HG03469 (cell line): ENCODE measurements around the gene PPP1R12C.
A peak's percentile ranks its signal among the peaks of the same experiment; 100 is the strongest.
"Not testable (repeated sequence)": the region's sequence is repeated elsewhere in the genome, so short reads cannot be mapped to it uniquely, and the experiment has no call there.

Source experiments
- ATAC-seq: cut with Tn5 transposase; IDR thresholded peaks from one replicate; pipeline ENCODE4 v1.9.1; 2021; ENCODE audit warnings: mild to moderate bottlenecking, moderate library complexity, moderate number of reproducible peaks; ENCODE audit not compliant: unreplicated experiment

The PPP1R12C gene

DNA sequence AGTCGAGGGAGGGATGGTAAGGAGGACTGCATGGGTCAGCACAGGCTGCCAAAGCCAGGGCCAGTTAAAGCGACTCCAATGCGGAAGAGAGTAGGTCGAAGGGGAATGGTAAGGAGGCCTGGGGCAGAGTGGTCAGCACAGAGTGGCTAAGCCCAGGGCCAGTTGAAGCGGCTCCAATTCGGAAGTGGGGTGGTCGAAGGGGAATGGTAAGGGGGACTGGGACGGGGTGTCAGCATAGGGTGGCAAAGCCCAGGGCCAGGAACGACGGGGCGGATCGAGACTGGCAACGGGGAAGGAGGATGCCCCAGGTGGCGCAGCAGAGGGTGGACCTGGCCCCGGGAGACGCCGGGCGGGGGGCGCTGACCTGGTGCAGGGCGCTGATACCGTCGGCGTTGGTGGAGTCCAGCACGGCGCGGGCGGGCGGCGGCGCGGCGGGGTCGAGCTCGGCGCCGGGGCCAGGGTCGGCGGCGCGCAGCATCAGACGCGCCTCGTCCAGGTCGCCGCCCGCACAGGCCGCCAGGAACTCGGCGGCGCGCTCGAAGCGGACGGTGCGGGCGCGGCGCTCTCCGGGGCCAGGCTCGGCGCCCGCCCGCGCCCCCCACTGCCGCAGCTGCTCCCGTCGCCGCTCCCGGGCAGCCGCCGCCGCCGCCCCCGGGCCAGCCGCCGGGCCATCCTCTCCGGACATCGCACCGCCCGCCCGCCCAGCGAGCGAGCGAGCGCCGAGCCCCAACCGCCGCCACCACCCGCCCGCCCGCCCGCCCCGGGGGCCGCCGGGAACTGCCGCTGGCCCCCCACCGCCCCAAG is at the start of gene PPP1R12C:
PPP1R12C (minus strand) TSS at position 779 of the 804 bp plus-strand sequence; CDS start at position 685, 94 bp downstream.
- ATAC-seq: no peak

DNA sequence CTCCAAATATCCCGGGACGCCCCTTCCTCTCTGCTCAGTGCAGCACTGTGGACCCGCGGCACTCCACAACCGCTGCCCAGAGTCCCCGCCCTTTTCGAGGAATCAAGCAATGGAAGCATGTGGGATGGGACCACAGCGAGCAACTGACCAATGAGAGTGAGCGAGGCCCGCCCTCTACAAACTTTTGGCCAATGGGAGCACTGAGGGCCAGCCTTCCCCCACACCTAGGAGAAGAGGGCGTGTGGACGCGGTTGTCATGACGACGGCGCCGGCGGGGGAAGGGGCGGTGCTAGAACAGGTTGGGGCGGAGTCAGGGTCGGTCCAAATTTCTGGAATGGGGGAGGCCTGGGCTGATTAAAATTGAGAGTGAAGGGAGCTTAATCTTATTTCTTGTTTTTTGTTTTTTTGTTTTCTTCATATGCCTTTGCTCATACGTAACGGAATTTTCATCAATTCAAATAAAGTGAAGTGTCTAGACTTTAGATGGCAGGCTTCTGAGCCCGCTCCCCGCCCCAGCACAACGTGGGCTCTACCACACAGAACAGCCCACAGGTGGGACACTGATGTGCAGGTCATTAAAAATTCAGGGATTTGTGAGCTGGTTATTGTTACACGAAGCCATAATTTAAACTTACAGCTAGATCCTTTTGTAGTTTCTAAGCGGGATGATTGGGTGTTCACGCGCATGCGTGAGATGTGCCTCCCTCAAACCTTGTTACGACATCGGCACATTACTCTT is 49.3 kb upstream of the PPP1R12C start, which contains the start of gene DNAAF3:
DNAAF3 (minus strand) TSS at position 84 of the 739 bp plus-strand sequence. CDS start 200 bp downstream, outside the sequence.
- ATAC-seq: peak; percentile 67

DNA sequence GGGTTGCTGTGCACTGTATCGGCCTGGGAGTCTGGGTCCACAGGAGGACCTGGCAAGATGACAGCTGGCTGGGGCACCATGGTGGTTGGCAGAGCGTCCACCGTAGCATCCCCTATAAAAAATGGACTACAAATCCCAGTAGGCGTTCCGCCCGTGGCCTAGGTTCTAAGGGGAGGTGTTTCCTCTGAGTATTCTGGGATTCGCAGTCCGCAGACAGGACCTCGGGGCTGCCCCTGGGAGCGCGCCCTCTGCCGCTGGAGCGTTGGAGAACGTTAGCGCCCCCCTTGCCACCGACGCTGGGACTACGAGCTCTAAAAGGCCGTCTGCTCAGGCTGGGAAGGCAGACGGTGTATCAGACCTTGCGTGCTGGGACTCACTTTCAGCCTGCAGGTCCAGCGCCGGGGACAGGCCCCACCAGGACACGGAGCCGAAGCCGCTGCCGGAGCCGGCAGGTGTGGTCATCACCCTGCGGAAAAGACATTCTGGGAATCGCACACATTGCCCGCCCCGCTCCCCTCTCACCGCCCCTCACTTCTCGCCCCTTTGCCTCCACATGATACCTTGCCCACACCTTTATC is 48.6 kb upstream of the PPP1R12C start:
- ATAC-seq: no peak

DNA sequence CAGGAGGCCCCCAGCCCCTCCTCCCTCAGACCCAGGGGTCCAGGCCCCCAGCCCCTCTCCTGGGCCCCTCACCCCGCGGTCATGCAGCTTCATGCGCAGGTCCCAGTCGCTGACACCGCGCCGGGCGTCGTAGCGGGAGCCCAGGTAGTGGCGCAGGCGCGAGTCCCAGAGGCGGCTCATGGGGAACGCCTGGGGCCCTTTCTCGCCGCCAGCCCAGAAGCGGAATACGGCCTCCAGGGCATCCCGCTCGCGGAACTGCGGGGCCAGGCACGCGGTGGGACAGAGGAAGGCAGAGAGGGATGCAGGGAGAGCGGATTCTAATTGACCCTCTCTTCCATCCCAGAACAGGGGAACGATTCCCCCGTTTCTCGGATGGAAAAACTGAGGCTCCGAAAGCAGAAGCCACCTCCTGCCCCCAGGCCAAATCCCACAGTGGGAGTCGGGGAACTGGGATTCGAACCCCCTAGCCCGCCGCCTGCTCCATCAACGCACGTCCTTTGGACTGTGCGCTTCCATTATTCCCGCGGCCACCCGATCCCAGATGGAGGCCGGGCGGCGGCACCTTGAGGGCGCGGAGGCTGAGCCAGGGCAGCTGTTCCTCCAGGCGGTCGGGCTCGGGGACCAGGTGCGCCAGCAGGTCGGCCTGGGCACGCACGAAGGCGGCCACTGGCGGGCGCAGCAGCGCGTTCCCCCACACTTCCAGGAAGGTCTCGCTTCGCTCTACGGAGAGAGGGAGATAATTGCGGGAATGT is 44.3 kb upstream of the PPP1R12C start:
- ATAC-seq: no peak

DNA sequence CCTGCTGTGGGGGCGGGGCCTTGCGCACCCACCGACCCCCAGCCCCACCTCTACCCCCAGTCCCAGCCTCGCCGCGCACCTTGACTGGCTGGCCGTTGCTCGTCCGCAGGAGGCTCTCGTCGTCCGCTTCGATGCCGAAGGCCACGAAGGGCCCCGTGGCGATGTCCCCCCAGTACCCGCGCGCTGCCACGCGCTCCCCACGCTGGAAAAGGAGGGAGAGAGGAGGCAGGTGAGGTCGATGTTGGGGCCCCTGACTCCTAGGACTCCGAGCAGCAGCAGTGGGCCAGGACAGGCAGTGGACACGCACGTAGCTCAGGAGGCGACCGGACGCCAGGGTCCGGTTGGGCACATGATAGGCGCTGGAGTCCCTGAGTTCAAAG is 43.5 kb upstream of the PPP1R12C start:
- no peak for ATAC-seq

DNA sequence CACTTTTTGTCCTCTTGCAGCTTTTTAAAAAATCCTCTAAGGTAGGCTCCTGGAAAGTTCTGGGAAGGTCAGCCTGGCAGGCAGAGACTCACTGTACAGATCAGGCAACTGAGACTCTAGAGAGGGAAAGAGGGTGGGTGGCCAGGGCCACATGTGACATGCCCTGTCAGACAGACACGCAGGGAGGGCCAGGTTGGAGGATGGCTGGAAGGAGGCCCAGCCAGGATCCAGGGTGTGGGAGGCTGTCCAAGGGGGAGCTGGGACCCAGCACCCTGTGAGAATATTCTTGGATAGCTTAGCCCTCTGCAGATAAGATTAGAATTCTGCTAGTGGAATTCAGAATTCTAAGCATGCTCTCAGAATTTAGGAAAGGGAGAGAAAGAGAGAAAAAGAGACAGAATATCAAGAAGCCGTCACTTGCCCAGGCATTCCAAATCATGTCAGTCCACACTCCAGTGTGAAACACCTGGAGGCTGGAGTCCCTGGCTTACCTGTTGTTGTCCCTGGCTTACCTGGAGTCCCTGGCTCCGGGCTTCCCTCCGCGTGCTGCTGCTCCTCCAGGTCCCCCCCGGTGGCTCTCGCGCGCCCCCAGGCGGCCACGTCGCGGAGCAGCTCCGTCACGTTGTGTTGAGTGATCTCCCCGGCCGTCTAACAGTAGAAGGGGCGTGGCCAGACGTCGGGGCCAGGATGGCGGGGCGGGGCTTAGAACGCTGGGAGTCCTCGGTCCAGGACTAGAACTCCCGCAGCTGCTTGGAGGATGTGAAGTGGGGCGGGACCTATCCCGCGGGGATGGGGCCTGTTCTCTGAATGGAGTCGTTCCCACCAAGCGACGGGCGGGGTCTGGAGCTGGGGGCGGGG is 42.9 kb upstream of the PPP1R12C start:
- no peak for ATAC-seq

DNA sequence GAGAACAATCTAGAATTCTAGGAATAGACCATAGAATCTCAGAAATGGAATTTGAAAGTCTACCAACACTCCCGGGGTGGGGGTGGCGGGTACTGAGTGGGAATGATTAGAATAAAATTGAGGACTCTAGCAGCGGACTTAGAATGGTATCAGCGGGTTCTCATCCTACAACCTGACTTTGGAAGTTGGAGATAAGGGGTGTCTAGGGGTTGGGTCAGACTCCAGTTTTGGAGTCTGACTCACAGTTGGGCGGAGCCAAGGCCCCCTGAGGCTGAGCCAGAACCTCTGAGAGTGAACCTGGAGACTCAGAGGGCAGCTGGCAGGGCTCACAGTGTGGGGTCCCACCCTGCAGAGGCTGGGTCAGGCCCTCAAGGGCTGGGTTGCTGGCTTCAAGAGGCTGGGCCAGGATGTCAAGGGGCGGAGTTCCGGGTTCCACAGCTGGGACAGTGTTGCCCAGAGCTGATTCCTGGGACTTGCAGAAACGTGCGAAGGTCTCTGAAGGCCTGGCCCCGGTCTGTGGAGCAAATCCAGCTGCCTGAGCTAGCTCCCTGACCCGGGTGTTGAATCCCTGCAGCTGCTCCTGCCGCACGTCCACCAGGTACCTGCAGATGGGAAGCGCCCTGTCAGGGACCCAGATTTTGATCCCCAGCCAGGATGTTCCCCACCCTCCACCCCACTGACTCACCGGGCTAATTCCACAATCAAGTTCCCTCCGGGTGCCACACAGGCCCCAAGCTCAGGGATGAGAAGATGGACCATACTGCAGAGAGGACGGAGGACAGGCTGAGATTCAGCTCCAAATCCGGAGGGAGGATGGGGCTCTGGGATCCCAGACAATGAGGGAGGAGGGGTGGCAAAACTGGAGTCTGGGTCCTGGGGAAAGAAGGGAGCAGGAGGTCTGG is 41.7 kb upstream of the PPP1R12C start:
- ATAC-seq: no peak

DNA sequence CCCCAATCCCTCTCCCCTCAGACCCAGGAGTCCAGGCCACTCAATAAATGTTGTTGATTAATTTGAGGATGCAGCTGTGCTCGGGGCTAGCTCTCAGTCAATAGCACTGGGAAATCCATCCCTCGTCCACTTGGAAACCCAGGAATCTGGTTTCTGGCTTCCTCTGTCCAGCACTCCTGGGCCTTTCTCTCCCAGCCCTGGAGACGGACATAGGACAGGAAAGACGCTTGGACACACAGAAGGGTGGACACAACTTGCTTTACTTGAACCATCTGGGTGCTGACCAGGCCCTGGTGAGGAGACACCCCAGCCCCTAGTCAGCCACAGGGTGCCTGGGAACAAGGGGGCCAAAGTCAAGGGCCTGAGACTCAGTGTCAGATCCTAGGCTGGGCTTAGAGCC is 41.0 kb upstream of the PPP1R12C start:
- ATAC-seq: no peak

DNA sequence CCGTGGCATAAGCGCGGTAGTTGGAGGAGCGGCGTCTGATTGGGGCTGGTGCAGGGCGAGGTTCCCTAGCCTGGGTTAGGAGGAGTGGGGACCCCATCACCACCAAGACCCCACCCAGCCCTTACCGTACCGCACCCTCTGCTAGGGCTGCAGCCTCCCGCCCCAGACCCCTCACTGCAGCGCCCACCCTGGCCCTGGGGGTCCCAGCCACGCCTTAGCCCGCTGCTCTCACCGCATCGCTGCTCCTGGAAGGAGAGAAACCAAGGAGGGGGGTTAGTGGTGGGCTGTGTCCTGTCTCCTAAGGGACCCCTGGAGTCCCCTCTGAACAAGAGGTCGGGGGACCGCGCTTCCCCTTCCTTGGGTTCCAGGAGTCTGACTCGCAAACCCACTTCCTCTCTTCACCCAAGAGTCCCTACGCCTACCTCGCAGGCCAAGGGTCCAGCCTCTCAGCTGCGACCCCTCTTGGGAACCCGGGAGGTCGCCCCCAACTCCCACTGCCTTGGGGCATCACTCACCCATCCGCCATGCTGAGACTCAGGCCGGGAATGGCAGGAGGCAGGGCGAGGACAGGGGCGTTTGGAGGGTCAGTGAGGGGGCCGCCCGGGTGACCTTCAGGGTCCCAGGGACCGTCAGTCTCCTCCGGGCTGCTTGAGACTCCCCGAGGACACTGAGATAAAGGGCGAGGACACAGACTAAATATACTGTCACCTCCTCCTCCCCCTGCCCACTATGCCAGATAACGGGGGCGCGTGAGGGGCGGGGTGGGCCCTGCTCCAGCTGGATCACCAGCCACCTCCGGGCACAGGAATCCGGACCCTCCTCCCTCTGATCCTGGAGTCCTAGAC is 39.8 kb upstream of the PPP1R12C start, which contains the start of gene TNNI3:
TNNI3 (minus strand) TSS at position 669 of the 845 bp plus-strand sequence; CDS start at position 526, 143 bp downstream.
- ATAC-seq: no peak

DNA sequence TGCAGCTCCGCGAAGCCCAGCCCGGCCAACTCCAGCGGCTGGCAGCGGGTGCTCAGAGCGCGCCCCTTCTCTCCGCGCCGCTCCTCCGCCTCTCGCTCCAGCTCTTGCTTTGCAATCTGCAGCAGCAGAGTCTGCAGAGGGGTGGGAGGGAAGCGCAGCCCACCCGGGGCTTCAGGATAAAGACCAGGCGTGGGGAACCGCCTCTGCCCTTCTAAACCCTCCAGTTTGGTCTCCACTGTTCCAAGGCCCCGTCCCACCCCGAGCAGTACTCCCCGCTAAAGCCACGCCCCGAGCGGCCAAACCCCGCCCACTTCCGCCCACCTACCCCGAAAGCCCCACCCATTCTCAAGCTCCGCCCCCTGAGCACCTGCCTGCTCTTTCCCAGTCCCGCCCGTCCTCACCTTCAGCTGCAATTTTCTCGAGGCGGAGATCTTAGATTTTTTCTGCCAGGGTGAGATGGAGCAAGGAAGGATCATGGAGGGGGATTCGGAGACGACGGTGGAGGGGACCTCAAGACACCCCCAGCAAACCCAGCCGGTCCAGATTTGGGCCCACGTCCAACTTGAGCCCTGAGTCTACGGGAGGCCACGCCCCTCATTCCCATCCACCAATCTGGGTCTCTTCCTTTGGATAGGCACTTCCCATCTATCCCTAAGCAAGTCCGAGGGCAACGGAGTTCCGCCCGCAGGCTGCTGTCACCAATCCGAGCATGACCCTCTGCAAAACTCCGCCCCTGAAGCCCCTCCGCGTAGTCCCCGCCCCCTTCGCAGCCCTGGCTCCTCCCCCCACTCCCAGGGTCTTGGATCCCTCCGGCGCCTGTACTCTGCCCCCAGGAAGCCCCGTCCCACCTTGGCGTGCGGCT is 39.0 kb upstream of the PPP1R12C start:
- ATAC-seq: no peak

DNA sequence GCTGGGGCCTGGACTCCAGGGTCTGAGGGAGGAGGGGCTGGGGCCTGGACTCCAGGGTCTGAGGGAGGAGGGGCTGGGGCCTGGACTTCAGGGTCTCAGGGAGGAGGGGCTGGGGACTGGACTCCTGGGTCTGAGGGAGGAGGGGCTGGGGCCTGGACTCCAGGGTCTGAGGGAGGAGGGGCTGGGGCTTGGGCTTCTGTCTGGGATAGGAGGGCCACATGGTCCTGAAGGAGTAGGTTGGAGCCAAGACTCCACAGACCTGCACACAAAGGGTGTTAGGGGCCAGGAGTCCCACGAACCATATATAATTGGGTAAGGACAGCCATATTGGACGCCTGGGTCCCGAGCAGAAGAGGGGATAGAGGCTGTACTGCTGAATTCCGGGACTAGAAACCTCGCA is 38.3 kb upstream of the PPP1R12C start:
- ATAC-seq: not testable (repeated sequence)

DNA sequence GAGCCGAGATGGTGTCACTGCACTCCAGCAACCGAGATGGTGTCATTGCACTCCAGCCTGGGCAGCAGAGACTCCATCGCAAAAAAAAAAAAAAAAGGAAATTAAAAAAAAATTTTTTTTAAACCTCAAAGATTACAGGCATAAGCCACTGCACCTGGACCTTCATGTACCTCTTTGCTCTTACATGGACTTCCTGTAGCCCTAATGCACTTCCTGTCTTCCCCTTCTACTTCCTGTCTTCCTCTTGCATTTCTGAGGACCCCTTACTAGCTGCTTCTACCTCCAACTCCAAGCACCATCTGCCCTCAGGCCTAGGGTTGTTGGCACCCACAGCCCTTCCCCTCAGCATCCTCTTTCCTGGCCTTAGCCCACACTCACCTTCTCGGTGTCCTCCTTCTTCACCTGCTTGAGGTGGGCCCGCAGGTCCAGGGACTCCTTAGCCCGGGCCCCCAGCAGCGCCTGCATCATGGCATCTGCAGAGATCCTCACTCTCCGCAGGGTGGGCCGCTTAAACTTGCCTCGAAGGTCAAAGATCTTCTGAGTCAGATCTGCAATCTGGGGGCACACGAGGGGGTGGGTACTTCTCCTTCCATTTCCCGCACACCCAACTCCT is 36.3 kb upstream of the PPP1R12C start:
- ATAC-seq: no peak

DNA sequence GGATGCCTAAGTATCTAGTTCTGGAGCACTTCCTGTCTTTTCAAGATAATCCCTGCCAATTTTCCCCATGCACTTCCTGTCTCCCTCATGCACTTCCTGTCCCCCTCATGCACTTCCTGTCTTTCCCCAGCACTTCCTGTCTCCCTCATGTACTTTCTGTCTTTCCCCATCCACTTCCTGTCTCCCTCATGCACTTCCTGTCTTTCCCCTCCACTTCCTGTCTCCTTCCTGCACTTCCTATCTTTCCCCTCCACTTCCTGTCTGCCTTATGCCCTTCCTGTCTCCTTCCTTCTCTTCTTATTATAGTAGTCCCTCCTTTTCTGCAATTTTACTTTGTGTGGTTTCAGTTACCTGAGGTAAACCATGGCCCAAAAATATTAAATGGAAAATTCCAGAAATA is 34.6 kb upstream of the PPP1R12C start:
- ATAC-seq: no peak

DNA sequence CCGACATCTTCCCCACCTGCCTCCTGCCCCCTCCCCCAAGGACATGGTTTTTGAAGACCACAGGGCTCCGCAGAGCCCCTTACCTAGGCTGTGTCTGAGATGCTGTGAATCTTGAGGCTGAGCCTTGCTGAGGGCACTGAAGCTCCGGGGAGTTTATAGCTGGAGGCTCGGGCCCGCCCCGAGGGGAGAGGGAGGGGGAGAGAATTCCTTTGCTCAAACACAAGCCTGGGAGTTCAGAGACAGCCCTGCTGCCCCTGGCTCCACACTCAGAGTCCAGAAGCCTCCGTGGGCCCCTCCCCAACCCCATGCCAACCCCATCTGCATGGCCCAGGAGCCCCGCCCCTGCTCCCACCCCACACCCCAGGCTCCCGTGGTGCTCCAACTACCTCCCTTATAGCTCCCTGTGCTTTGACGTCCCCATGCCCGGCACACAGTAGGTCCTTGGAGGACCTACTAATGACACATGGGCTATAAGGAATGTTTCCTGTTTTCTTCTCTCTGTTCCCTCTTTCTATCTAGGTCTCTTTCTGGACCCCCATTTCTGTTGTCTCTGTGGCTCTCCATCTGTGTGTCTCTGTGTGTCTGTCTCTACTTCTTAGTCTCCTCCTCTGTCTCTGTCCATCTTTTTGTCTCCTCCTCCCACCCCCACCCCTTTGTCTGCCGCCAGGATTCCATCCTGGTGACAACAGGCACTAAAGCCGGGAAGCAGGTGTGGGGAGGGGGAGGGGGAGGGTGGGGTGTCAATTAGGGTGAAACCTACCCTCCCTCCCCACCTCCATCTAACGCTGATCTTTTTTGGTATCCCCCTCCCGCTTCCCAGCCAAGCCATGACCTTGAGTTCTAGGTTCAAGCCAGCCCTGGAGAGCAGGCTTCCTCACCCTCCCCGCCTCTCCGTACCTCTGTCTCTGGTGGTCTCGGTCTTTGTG is 31.9 kb upstream of the PPP1R12C start, which contains the start of gene TNNT1:
TNNT1 (minus strand) TSS at position 129 of the 926 bp plus-strand sequence. CDS start 2,049 bp downstream, outside the sequence.
- ATAC-seq: no peak

DNA sequence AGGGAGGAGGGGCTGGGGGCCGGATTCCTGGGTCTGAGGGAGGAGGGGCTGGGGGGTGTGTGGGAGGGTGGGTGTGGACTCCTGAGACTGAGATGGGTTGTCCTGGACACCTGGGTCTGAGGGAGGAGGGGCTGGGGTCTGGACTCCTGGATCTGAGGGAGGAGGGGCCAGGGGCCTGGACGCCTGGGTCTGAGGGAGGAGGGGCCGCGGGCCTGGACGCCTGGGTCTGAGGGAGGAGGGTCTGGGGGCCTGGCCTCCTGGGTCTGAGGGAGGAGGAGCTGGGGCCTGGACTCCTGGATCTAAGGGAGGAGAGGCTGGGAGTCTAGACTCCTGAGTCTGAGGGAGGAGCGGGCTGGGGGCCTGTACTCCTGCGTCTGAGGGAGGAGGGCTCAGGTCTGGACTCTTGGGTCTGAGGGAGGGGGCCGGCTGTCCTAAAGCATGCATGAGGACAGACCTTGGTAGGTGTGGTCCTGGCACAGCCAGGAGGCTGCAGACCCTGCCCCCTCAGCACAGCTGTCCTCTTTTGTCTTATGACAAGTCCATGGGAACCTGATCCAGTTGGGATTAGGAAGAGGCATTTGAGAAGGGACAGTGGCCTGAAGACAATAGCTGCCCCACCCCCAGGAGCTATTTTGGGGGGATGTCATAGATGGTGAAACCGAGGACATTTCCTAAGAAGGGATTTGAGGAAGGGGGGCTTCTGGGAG is 30.3 kb upstream of the PPP1R12C start:
- ATAC-seq: no peak
